Activated CD4-positive, CD25-positive, alpha-beta regulatory T cell treated with anti-CD3 and anti-CD28 coated beads, Interleukin-2, amount 50 U/mL, for 24 hours (primary cell): ENCODE results near the gene HBG2.

ENCODE experiments used
- ATAC-seq, 2 donors: fragments of 150-1000 bp; cut with Tn5 transposase; one replicate each; pipeline ENCODE4 v1.10.0; 2021; ENCODE audit warnings: mild to moderate bottlenecking in 1 of 2, moderate library complexity in 1 of 2

HBG2 gene

DNA sequence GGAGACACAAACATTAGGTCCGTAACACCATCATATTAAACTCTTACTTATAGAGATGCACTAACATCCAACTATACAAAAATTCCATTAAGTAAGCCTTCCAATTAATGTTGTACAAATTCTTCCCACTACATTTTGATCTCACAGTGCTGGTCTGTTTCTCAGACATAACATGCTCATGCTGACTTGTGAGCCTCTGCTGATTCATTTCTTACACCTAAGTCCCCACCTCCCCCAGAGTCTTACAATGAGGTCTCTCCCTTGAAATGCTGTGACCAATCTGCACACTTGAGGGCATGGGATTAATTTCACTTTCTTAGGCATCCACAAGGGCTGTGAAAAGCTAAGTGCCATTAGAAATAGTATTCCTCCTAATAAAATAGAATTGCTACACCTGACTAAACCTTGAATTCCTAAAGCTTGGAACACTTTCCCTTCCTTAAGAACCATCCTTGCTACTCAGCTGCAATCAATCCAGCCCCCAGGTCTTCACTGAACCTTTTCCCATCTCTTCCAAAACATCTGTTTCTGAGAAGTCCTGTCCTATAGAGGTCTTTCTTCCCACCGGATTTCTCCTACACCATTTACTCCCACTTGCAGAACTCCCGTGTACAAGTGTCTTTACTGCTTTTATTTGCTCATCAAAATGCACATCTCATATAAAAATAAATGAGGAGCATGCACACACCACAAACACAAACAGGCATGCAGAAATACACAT lies 6.9 kb downstream of the HBG2 start:
- ATAC-seq = no peak

GRCh38 chr11:5246772-5247471 lies 7.7 kb downstream of the HBG2 start:
- no peak for ATAC-seq

DNA sequence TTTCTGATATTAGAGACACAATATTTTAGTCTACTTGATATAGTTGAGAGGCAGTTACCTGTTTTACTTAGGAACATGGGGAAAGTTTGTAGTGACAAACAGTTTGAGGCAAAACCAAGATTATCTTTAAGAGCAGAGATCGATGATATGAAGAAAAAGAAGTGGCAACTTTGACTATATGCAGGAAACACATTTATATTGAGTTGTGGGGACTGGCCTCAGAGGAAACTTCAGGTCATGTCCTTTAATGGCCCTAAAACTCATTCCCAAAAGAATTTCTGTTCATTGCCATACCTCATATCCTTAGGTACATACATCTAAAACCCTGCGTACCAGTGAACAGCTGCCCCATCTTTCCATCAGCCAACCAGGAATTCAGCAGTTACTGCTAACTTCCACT lies 9.4 kb downstream of the HBG2 start:
- ATAC-seq = no peak

GRCh38 chr11:5243816-5244180 lies 10.8 kb downstream of the HBG2 start:
- no peak for ATAC-seq

DNA sequence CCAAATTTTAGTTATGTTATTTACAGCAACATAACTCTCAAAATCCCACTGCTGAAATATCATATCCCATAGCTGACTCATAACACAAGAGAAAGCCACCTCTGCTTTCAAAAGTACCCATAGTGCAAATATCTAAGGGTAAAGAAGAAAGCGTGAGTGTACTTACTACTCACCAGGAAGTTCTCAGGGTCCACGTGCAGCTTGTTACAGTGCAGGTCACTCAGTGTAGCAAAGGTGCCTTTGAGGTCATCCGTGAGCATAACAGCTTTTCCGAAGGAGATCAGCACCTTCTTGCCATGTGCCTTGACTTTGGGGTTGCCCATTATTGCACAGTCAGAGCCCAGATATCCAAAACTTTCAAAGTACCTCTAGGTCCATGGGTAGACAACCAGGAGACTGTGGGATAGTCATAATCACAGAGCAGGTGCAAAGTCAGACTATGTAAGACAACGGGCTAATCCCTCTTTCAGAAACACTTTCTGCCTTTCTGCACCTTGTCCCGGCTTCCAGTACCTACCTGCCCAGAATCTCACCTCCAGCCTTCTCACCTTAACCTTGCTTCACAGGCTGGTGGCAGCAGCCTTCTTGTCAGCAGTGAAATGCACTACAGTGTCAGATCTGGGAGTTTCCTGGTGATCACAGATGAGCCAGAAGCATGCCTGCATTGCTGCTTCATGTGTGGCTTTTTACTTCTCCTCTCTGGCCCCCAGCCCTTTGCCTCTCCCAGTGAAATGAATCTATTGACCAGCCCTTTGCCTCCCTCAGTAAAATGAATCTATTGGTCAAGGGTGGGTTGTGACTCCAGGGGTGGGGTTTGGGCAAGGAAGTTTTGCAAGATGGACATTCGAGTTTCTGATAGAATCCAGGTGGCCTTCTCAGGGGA lies 11.4 kb downstream of the HBG2 start:
- ATAC-seq = no peak

DNA sequence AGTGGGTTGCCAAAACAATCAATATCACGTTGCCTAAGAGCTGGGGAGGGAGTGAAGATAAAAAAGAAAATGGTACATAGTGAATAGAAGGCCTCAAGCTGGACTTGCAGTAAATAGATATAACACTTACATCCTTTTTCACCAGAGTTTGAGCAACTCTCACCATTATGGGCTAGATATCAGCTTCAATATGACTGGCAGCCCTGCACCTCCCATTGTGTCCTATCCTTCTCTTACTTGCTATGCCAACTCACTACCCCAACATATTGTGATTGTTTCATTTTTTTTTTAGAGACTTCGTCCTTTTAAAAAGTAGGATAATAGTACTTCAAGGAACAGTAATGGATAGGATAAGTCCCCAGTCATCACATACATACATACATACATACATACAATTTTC lies 12.4 kb downstream of the HBG2 start:
- ATAC-seq = no peak

DNA sequence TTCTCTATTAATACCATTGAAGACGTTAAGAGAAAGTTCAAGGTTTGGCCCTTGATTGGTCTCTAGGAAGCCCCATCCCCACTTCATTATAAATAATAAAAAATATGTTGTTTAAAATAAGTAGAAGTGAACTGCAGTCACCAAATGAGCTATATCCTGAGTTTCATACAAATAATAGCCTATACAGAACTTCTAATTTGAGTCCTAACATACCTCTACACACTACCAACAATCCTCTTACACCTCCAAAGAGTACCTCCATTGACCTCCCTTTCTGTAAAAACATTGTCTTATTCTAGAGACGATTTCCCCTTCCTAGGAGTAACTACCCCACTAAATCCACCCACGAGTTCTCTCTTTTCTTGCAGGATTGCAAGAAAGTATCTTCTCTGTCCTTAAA lies 13.1 kb downstream of the HBG2 start:
- ATAC-seq = no peak

- ATAC-seq = no peak
Measured at GRCh38 chr11:5240458-5240857, 14.1 kb downstream of the HBG2 start.

DNA sequence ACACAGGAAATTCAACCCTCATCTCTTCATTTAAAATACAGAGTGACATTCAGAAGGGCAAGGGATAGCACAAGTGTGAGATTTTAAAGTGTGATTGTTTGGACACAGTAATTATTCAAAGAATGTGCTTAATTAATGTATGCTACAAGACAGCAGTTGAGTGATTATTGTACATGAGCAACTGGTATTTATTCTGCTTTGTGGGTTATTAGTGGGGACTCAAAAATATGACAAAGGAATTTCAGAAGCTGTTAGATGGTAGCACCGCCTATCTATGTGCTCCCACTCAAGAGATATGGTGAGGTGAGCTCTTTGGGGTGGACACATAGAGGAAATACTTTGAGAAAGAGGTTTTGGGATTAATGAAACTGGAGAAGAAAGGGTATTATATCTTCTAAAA lies 14.5 kb downstream of the HBG2 start:
- no peak for ATAC-seq

- no peak for ATAC-seq
Measured at GRCh38 chr11:5239046-5239445, 15.5 kb downstream of the HBG2 start.

DNA sequence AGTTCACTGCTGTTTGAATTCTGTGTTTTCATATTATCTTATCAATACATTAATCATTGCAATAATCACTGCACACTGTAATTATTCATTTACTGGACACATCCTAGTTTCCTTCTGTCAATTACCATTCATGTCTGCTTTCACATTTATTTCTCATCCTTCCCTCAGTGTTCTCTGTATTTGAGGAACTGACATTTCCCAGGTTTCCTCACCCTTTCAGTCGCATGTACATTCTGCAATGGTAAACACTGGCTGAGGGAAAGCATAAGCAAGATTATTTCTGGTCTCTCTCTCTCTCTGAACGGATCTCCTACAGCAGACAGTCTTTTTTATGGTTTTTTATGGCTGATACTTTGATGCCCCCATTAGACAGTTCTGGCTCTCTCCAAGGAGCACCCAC lies 16.1 kb downstream of the HBG2 start:
- ATAC-seq = no peak

GRCh38 chr11:5237420-5237819 lies 17.2 kb downstream of the HBG2 start:
- no peak for ATAC-seq

GRCh38 chr11:5235364-5236095 lies 19.1 kb downstream of the HBG2 start:
- ATAC-seq = no peak

- ATAC-seq = no peak
Measured at GRCh38 chr11:5234381-5234834, 20.2 kb downstream of the HBG2 start, which contains the start of gene HBD. Gene HBD (minus strand): TSS chr11:5234483. CDS start chr11:5234433, 50 bp downstream.

DNA sequence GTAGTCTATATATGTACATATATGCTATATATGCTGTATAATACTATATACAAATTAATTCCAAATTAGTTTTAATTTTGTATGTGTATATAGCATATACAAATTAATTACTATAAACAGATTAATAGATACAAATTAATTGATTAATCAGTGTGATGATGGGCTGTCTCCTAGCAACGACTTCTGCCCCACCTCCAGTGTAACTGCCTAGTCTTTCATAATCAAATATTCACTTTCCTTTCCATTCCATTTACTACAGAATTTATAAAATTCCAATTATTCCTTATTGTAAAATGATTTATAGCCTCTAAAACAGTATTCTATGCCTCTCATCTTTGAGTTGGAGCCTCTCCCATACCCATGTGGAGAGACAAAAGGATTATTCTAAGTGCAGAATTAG lies 21.3 kb downstream of the HBG2 start:
- ATAC-seq = no peak

GRCh38 chr11:5232821-5233220 lies 21.8 kb downstream of the HBG2 start:
- ATAC-seq = no peak

DNA sequence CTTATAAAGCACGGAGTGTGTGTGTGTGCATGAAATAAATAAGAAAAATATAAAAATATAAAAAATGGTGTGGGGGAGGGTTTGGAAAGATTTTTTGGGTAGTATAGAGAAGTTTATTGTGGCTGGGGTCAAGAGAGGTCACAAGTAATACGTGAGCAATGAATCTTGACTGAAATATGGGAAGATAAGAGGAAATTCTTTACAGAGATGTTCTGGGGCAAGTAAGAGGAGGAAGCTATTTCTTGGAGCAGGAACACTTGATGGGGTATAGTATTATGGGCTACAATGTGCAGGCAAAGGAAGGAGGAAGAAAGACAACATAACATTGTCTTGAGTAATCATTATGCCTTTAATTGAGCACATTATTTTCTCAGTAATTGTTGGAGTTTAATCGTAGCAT lies 22.4 kb downstream of the HBG2 start:
- no peak for ATAC-seq

DNA sequence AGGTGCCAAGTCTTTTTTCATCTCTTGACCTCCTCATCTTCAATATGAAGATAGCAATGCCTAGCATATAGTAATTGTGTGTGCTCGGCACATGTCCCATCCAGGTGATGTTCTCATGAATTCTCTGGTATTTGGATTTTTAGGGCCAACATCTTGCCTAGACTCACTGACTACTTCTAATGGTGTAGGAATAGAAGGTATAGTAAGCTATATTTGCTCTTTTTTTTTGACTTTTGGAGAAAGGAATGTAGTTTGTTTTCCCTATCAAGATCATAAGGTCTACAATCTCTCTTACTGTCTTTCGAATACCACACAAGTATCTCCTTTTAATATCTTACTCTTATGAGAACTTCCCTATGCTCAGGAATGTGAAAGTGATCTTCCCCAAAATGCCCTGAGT lies 23.5 kb downstream of the HBG2 start:
- no peak for ATAC-seq

- no peak for ATAC-seq
Measured at GRCh38 chr11:5230266-5230665, 24.3 kb downstream of the HBG2 start.

- ATAC-seq = no peak
Measured at GRCh38 chr11:5229796-5230195, 24.8 kb downstream of the HBG2 start.

- no peak for ATAC-seq
Measured at GRCh38 chr11:5229356-5229755, 25.2 kb downstream of the HBG2 start.

DNA sequence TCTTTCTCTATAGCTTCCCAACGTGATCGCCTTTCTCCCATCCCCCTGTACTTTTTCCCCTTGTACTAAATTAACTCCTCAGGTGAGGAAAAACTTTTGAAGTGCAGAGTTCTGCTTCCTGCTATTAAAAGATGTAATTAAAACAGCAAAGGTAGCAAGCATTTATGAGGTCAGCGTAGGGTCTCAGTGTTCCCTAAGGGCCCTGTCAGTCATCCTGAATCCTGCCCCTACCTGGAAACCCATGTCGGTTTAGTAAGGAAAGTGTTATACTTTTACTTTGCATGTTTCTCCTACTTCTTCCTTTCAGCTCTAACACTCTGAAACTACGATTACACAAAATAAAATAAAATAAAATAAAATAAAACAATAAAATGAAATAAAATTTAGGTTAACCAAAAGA lies 26.5 kb downstream of the HBG2 start:
- no peak for ATAC-seq

DNA sequence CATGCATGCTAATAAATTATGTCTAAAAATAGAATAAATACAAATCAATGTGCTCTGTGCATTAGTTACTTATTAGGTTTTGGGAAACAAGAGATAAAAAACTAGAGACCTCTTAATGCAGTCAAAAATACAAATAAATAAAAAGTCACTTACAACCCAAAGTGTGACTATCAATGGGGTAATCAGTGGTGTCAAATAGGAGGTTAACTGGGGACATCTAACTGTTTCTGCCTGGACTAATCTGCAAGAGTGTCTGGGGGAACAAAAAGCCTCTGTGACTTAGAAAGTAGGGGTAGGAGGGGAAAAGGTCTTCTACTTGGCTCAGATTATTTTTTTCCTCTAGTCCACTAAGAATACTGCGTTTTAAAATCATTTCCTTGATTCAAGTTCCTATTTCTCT lies 26.9 kb downstream of the HBG2 start:
- ATAC-seq = no peak
